Measurements from ENCODE around the gene B4GALT3. TPM values are rescaled to one million over a fixed set of nuclear protein-coding genes. Genes with fewer than 3 reads are reported as not detected.

Gene B4GALT3
- total and polyA plus RNA-seq, 12 donors = 21.9 to 38.8 (median 29.8) TPM

GRCh38 chr1:161193561-161194235 lies 16.4 kb upstream of the B4GALT3 start:
- Histone ChIP-seq H3K4me1 (replicated peaks in 1 of 2) (peaks cover 7 to 45% of the 10 kb centered on the region in 2 donors), H3K4me3 (no peak overlapping the region), H3K9me3 (replicated peaks in 1 of 3) (no peaks in the 10 kb centered on the region), H3K27ac (peak overlapping the region in 2 of 5 donors; percentile 32 to 50), H3K27me3 (no peaks in the 10 kb centered on the region), H3K36me3 (replicated peaks in 1 of 2) (no peaks in the 10 kb centered on the region)
- DNase-seq = peak; percentile 65 to 91 (median 86)
- intact Hi-C loops (cut with DNase I) = loop anchor here (10.0 kb wide), 2 partner anchors 181 to 191 kb away; no protein-coding TSS in a partner anchor
- WGBS, 4 donors = 61 to 73% (median 68%) methylated on average over 13 to 21 of the region's 21 CpGs
- TF ChIP-seq CTCF (IDR thresholded peaks at IDR 0.05) = peak in 5 of 6 experiments; percentile 34 to 52 (median 48)
- peak in 1 of 2 donors; percentile 13 for TF ChIP-seq POLR2A (IDR thresholded peaks at IDR 0.05)

GRCh38 chr1:161192476-161193465 lies 15.5 kb upstream of the B4GALT3 start:
- TF ChIP-seq CTCF (IDR thresholded peaks at IDR 0.05) (peak; percentile 73 to 90 (median 87)), POLR2A (IDR thresholded peaks at IDR 0.05) (no peak)
- Histone ChIP-seq H3K27me3 (no peaks in the 10 kb centered on the region), H3K9me3 (replicated peaks in 1 of 3) (no peaks in the 10 kb centered on the region), H3K36me3 (replicated peaks in 1 of 2) (no peaks in the 10 kb centered on the region), H3K4me1 (replicated peaks in 1 of 2) (peaks cover 0 to 36% of the 10 kb centered on the region in 2 donors), H3K27ac (peak overlapping the region in 2 of 5 donors; percentile 5 to 50), H3K4me3 (no peak overlapping the region)
- intact Hi-C loops (cut with DNase I) = loop anchor here (10.0 kb wide), 2 partner anchors 182 to 192 kb away; no protein-coding TSS in a partner anchor
- DNase-seq = peak; percentile 67 to 88 (median 78)
- 45 to 53% (median 51%) methylated on average over 10 to 15 of the region's 15 CpGs for WGBS, 4 donors

- 50 to 64% (median 60%) methylated on average over 8 of the region's 8 CpGs for WGBS, 4 donors
- Histone ChIP-seq H3K9me3 (replicated peaks in 1 of 3) (no peaks in the 10 kb centered on the region), H3K27me3 (no peaks in the 10 kb centered on the region), H3K36me3 (replicated peaks in 1 of 2) (no peaks in the 10 kb centered on the region), H3K4me1 (replicated peaks in 1 of 2) (peaks cover 0 to 36% of the 10 kb centered on the region in 2 donors), H3K27ac (no peak overlapping the region), H3K4me3 (no peak overlapping the region)
- DNase-seq = no peak
- no peak for TF ChIP-seq POLR2A (IDR thresholded peaks at IDR 0.05)
- intact Hi-C loops (cut with DNase I) = loop anchor here (10.0 kb wide), 2 partner anchors 183 to 193 kb away; no protein-coding TSS in a partner anchor
Observed at GRCh38 chr1:161191971-161192370, 14.7 kb upstream of the B4GALT3 start.

- DNase-seq = no peak
- WGBS, 4 donors = 65 to 78% (median 70%) methylated on average over 20 to 22 of the region's 22 CpGs
- H3K36me3 ChIP-seq (replicated peaks in 1 of 2) = no peaks in the 10 kb centered on the region
Observed at GRCh38 chr1:161190962-161191521, 13.7 kb upstream of the B4GALT3 start.

More at GRCh38 chr1:161190962-161191521, 13.7 kb upstream of the B4GALT3 start:
- no peak overlapping the region for H3K27ac ChIP-seq
- TF ChIP-seq POLR2A (IDR thresholded peaks at IDR 0.05) (no peak), CTCF (IDR thresholded peaks at IDR 0.05) (no peak)
- intact Hi-C loops (cut with DNase I) = loop anchor here (10.0 kb wide), 2 partner anchors 184 to 194 kb away; no protein-coding TSS in a partner anchor
- no peaks in the 10 kb centered on the region for H3K9me3 ChIP-seq (replicated peaks in 1 of 3)
- H3K4me1 ChIP-seq (replicated peaks in 1 of 2) = peaks cover 0 to 32% of the 10 kb centered on the region in 2 donors
- no peaks in the 10 kb centered on the region for H3K27me3 ChIP-seq
- no peak overlapping the region for H3K4me3 ChIP-seq
